ENCODE measurements around the gene RPS10.
"Not testable (repeated sequence)": the region's sequence is repeated elsewhere in the genome, so short reads cannot be mapped to it uniquely, and the experiment has no call there.

Gene RPS10

DNA sequence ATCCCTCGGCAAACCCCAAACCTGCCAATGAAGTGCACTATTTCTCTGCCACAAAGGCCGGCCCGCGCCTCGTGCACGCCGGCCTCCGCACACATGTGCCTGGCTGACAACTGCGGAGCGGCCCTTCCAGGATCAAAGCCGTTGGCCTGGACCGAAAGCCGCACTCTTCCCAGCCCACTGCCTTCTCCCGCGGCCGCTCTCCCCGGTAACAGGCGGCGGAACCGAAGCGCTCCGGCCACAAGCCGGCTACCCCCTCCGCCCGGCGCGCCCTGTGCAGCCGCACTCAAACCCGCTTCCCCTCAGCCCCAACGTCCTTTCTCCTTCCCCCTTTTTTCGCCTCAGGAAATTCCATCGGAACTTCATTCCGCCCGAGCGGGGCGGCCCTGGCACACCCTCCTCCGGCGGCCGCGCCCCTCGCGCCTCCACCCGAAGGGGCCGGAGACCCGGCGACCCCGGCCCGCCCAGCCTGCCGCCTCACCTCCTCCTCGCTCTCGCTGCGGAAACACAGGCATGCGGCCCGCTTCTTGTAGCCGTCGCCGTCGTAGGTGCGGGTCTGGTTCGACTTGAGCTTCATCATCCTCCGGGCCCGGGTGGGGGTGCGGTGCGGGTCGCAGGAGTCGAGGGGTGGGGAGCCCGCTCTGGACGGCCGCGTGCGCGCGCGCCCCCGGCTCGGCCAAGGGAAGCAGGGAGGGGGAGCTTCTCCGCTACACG is 33.9 kb downstream of the RPS10 start:
- DNase-seq, result peak; percentile 52

DNA sequence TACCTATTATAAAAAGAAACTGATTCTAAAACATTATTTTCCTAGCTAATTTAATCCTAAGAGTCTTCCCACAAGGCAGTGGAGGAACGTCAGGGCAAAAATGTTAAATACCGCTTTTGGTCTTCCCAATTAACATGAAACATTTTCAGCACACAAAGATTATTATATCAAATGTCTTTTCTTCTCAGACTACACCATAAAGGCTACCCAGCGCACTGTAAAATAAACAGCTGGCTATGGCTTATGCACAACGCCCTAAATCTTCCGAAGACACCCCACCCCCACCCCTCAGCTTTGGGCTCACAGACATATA is 34.4 kb downstream of the RPS10 start:
- DNase-seq, result no peak

DNA sequence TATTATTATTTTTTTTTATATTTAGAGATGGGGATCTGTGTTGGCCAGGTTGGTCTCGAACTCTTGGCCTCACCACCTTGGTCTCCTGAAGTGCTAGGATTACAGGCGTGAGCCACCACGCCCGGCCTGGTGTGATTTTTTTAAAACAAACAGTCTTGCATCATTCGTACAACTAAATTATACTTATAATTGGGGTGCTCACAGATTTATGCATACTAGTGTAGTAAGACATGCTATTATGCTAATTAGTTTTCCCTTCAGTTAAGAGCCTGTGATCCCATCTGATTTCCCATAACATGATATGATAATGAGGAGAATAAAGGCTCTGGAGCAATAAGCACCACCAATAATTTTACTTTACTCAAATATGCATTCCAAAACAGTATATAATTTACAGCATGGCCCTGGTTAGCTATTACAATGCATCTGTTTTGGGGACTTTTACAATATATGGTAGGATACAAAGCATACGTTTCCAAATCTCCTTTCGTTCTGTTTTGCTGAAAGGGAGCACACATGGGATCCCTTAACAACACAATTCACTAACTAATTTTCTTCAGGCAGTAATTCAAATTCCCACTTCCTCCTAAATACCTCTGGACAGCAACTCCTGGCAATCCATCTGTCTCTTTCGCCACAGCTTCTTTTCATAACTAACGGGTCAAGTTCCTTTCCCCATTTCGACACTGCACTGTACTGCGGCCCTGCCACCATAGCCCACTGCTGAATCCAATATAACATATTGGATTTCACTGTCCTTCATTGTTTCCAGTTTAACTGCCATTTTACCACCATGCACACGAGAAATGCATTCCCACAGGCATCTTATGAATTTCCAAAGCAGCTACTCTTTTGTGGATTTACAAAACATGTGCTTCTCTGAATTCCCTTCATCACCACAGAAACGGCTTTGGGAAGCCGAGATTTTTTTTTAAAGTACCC is 35.1 kb downstream of the RPS10 start:
- DNase-seq, result peak; percentile 78

DNA sequence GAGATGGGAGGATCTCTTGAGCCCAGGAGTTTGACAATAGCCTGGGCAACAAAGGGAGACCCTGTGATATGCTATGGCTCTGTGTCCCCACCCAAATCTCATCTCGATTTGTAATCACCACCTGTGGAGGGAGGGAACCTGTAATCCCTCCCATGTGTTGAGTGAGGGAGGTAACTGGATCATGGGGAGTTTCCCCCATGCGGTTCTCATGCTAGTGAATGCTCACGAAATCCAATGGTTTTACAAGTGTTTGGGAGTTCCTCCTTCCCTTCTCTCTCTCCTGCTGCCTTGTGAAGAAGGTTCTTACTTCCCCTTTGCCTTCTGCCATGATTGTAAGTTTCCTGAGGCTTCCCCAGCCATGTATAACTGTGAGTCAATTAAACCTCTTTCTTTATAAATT is 36.8 kb downstream of the RPS10 start:
- DNase-seq, result no peak

DNA sequence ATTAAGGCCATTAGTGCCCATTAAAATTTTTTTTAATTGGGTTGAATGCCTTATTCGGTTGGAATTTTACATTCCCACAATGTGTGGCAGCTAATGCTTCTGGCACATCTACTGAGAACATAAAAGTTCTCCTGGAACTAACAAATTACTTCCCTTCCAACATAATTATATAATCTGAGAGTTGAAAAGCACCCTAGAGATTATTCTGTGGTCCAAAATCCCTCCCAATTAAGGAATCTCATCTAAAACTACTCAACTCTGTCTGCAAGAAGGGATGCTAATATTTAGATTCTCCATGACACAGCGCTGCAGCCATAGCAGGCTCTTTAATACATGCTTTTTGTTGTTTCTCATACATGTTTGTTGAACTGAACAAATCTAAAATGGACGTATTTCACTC is 37.4 kb downstream of the RPS10 start:
- no peak for DNase-seq

DNA sequence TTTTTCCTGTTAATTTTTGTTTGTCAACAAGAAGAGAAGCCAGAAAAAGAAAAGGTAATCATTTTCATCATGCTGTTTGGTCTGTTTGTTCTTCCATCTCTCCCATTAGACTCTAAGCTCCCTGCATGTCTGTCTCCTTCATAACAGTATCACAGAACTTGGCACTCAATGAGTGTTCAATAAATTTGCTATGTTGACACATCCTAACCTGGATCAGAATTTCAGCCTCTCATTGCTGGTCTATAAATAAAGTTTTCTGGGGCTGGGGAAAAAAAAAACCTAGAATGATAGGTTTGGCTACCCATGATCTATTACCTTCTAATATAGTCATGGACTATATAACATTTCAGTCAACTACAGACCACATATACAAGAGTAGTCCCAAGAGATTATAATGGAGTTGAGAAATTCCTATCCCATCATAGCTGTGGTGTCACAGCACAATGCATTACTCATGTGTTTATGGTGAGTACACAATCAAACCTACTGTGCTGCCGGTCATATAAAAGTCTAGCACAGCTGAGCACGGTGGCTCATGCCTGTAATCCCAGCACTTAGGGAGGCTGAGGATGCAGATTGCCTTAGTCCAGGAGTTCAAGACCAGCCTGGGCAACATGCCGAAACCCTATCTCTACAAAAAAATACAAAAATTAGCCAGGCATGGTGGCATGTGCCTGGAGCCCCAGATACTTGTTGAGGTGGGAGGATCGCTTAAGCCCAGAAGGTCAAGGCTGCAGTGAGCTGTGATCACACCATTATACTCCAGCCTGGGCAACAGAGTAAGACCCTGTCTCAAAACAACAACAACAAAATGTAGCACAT is 39.3 kb downstream of the RPS10 start:
- DNase-seq, result peak; percentile 98

DNA sequence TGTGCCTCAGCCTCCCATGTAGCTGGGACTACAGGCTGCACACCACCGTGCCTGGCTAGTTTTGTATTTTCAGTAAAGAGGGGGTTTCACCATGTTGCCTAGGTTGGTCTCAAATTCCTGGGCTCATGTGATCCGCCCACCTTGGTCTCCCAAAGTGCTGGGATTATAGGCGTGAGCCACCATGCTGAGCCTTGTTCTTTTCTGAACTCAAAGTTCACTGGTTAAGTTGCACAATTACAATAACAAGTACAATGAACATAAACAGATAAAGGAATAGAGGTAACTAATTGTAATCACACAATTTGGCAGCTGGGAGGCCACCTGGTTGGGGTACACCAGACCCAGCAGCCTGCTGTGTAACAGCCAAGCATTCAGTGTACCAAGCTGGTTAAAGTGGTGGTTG is 40.1 kb downstream of the RPS10 start:
- no peak for DNase-seq

DNA sequence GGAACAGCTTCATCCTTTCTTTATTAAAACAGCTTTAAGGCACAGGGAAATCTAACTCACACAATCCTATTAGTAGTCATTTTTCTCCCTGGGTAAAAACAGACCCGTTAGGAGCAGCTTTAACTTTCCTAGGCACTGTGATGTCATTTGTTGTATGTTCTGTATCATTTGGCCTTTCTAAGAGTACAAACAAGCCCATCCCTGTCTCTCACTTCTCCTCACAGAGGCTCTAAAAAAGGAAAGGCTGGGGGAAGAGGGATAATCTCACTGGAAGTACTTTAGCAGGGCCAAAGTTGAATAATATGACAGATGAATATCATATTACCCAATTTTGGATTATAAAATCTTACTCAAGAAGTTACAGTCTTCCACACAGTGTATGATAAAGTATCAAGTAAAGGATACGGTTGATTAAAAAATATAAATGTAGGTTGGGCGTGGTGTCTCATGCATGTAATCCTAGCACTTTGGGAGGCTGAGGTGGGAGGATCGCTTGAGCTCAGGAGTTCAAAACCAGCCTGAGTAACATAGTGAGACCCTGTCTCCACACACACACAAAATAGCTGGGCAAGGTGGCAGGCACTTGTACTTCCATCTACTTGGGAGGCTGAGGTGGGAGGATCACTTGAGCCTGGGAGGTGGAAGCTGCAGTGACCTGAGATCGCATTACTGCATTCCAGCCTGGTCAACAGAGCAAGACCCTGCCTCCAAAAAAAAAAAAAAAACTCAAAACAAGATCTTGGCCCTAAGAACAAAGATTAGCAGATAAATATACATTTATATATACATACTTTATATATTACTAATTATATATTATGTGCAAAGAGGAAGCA is 41.3 kb downstream of the RPS10 start:
- DNase-seq, result no peak

DNA sequence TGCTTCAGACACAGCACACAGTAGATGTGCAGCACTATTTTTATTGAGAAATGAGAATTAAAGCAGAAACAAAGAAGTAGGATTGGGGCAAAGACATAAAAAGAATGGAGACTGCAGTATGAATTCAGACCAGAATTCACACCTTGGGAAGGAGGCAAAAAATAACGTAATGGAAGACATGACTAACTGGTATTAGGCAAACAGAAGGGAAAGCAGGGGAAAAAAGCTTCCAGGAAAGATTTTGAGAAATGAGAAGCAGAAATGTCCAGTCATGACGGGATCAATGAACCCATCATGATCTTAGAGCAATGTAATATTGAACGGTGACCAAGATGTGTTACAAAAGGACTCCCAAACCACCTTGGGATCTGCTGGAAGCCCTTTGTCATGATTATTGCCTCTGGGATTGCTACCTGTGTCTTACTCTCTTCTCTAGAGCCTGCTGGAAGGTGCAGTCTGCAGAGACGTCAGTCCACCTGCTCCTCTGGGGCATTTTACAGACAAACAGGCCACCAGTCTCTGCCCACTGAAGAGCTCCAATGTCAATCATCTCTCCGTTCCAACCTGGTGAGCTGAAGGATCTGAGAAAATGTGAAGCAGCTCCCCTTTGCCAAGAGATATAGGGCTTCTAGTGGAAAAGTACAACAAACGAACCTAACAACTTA is 42.1 kb downstream of the RPS10 start:
- DNase-seq, result no peak

DNA sequence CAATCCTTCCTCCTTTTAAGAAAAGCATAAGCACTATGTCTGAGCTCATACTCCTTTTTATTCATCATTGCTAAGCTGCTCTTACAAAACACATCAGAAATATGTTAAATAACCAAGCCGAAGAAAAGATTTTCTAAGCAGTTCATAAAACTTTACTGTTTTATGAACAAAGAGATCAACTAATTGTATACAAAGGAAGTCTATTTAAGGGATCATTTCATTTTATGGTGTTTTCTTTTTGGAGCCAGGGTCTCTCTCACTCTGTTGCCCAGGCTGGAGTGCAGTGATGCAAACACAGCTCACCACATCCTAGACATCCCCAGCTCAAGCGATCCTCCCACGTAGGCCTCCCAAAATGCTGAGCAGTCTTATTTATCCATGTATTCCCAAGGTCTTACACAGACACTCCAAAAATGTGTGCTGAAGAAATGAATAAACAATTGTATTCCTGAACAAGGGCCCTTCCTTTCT is 42.7 kb downstream of the RPS10 start:
- peak; percentile 65 for DNase-seq

DNA sequence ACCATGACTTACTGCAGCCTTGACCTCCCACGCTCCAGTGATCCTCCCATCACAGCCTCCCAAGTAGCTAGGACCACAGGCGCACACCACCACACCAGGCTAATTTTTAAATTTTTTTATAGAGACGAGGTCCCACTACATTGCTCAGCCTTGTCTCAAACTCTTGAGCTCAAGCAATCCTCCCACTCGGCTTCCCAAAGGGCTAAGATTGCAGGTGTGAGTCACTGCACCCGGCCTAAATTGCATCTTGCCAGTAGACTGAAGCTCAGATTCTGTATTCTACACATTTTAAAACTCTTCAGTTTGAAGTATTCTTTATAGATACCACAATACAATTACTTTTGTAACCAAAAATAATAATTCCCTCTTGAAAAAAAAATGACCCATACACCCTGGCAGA is 44.8 kb downstream of the RPS10 start:
- no peak for DNase-seq

DNA sequence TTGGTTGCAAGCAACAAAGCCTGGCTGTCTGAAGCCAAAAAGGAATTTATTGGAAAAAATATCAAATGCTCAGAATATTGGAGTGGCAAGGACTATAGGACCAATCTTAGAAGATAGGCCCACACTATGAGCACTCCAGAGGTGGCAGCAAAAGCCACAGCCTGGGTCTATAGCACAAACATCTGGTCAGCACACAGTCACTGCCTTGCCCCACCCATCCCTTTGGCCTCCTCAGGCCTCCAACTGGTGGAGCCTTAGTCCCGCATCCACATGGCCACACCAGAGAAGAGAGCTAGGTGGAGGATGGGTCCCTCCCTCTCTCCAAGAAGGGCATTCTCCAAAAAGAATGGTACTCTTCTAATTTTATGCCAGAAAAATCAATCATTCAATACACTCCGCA is 47.4 kb downstream of the RPS10 start:
- DNase-seq, result no peak

DNA sequence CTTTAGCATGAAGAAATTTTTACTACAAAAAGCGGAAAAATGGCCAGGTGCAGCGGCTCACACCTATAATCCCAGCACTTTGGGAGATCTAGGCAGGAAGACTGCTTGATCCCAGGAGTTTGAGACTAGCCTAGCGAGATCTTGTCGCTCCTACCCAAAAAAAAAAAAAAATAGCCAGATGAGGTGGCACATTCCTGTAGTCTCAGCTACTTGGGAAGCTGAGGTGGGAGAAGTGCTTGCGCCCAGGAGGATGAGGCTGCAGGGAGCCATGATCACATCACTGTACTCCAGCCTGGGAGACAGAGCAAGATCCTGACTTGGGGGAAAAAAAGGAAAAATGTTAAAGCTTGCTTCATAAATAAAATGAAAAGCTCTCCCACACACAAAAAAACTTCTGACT is 47.9 kb downstream of the RPS10 start:
- no peak for DNase-seq

DNA sequence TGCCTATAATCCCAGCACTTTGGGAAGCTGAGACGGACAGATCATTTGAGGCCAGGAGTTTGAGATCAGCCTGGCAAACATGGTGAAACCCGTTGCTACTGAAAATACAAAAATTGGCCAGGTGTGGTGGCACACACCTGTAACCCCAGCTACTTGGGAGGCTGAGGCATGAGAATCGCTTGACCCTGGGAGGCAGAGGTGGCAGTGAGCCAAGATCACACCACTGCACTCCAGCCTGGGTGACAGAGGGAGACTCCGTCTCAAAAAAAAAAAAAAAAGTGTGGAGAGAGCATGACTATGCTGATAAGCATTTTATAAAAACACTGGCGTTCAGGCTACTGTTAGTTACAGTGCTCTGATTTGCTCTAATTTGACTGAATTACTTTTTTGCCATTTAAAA is 48.3 kb downstream of the RPS10 start:
- DNase-seq, result not testable (repeated sequence)

DNA sequence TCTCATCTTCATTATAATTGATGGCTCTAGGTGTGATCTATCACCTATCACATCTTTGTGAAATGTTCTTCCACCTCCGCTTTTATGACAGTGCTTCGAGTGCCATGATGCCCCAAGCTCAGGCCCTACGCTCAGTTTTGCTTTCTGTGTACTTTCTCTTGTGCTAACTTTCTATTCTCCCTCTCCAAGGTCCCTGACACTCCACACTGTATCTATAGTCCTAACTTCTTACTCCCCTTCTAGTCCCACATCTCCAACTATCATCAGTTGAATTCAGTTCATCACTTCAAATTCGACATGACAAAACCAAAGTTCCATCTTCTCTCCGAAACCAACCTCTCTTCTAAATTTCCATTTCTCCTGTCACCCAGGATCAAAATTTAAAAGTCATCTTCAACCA is 50.0 kb downstream of the RPS10 start:
- DNase-seq, result no peak

DNA sequence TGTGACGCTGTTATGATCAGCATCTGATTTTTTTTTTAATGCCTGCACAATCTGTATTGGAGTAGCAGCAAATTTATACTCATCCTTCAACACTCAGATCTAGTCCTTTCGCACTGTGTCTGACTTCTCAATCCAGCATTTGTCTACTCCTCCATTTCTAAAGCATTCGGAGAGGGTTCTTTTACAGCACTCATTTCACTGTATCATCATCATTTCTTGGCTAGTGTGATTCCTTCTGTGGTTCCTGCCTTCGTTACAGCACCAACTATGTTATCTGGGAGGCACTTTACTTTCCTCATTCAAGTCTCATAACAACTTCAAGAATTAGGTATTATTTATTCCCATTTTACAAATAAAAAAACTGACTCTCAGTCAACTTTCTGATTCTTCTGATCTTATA is 51.4 kb downstream of the RPS10 start:
- no peak for DNase-seq

DNA sequence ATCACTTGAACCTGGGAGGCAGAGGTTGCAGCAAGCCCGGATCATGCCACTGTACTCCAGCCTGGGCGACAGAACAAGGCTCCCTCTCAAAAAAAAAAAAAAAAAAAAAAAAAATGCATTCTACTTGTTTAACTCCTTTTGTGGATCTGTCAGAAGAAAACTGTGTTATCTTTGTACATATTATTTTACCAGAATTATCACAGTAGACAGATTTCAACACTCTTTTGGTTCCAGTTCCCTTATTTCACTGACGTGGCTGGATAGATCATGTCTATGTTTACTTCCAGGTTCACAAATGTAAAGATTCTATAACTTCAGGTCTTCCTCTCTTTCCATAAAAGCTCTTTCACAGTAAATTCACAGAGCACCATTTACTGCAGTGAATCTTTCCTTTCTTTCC is 51.8 kb downstream of the RPS10 start:
- no peak for DNase-seq

DNA sequence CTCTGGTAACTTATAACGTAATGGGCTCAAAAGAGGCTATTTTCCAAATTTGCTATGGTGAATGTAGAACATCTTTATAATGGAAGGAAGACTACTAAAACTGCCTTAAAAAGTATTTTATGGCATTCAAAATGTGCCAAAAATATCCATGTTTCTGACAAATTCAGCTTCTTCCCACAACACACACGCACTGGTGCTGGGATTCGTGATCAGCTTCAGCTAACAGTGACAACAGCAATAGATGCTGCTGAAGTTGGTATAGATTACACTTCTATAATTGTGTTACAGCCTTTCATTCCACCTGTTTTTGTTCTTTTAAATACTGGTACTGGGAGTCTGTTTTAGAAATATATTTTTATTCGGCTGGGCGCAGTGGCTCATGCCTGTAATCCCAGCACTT is 52.4 kb downstream of the RPS10 start:
- no peak for DNase-seq

DNA sequence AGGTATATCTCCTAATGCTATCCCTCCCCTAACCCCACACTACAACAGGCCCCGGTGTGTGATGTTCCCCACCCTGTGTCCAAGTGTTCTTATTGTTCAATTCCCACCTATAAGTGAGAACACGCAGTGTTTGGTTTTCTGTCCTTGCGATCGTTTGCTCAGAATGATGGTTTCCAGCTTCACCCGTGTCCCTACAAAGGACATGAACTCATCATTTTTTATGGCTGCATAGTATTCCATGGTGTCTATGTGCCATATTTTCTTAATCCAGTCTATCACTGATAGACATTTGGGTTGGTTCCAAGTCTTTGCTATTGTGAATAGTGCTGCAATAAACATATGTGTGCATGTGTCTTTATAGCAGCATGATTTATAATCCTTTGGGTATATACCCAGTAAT is 54.0 kb downstream of the RPS10 start:
- DNase-seq, result not testable (repeated sequence)

DNA sequence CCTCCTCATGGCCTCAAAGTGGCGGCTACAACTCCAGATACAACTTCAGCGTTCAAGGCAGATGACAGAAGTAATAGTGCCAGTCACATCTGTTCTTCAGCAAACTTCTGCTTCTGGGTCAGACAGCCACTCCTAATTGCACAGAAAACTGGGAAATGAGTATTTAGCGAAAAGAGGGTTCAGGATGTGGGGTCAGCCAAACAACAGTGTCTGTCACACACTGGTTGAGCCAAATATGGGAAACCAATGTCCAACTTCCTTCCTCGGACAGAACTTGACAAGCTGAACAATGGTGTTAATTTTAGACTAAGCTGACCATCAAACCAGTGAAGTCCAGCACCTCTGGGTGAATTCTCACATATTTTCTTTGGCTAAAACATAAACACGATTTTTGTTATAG is 55.5 kb downstream of the RPS10 start:
- no peak for DNase-seq

DNA sequence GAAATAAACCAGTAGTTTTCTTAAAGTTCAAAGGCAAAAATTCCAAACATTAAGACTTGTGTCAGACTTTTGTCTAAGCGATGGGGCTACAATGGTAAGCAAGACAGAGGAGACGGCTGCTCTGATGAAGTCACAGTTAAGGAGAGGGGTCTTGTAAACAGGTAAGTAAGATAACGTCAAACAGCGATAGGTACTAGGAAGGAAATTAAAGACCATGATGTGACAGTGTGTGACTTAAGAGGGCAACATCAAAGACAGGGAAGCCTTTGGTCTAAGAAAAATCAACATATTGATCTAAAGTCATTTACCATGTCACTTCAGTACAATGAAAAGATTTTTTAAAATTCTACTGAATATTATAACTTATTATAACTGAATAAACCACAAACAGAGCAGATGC is 56.5 kb downstream of the RPS10 start:
- DNase-seq, result no peak

Data from fibroblast of skin of right quadriceps (primary cell).